Measurements from ENCODE around the gene ADARB2. TPM values are rescaled to one million over a fixed set of nuclear protein-coding genes. Genes with fewer than 3 reads are reported as not detected.

ADARB2 gene
- total RNA-seq, 6 donors from 2014 or later: 0.69 to 5.2 (median 1.8) TPM

GRCh38 chr10:1556496-1556895 is 180.8 kb downstream of the ADARB2 start:
- Histone ChIP-seq H3K27me3 (no peaks in the 10 kb centered on the region), H3K4me3 (no peak overlapping the region), H3K9me3 (no peaks in the 10 kb centered on the region), H3K36me3 (no peaks in the 10 kb centered on the region), H3K27ac (no peak overlapping the region), H3K4me1 (no peaks in the 10 kb centered on the region)
- TF ChIP-seq EP300 (IDR thresholded peaks at IDR 0.05): no peak
- no peak for TF ChIP-seq POLR2AphosphoS5 (IDR thresholded peaks at IDR 0.05)
- no peak for TF ChIP-seq POLR2A (IDR thresholded peaks at IDR 0.05)
- no peak for TF ChIP-seq CTCF (IDR thresholded peaks at IDR 0.05)
- WGBS, 2 donors: 80 to 83% methylated on average over 8 of the region's 8 CpGs
- ATAC-seq (ENCODE audit: low FRiP score in 2 of 2) (no peak), DNase-seq (no peak)

- no peak for TF ChIP-seq CTCF (IDR thresholded peaks at IDR 0.05)
- no peak for TF ChIP-seq POLR2A (IDR thresholded peaks at IDR 0.05)
- no peak for TF ChIP-seq EP300 (IDR thresholded peaks at IDR 0.05)
- no peak for TF ChIP-seq POLR2AphosphoS5 (IDR thresholded peaks at IDR 0.05)
- DNase-seq: no peak
- Histone ChIP-seq H3K27ac (no peak overlapping the region), H3K9me3 (no peaks in the 10 kb centered on the region), H3K4me3 (no peak overlapping the region), H3K36me3 (no peaks in the 10 kb centered on the region), H3K4me1 (peaks cover 0 to 4% (median 0%) of the 10 kb centered on the region in 4 donors), H3K27me3 (no peaks in the 10 kb centered on the region)
- ATAC-seq (ENCODE audit: low FRiP score in 2 of 2): no peak
- 76 to 83% methylated on average over 4 to 6 of the region's 7 CpGs for WGBS, 2 donors
Observed at GRCh38 chr10:1553951-1554350, 183.4 kb downstream of the ADARB2 start.

DNA sequence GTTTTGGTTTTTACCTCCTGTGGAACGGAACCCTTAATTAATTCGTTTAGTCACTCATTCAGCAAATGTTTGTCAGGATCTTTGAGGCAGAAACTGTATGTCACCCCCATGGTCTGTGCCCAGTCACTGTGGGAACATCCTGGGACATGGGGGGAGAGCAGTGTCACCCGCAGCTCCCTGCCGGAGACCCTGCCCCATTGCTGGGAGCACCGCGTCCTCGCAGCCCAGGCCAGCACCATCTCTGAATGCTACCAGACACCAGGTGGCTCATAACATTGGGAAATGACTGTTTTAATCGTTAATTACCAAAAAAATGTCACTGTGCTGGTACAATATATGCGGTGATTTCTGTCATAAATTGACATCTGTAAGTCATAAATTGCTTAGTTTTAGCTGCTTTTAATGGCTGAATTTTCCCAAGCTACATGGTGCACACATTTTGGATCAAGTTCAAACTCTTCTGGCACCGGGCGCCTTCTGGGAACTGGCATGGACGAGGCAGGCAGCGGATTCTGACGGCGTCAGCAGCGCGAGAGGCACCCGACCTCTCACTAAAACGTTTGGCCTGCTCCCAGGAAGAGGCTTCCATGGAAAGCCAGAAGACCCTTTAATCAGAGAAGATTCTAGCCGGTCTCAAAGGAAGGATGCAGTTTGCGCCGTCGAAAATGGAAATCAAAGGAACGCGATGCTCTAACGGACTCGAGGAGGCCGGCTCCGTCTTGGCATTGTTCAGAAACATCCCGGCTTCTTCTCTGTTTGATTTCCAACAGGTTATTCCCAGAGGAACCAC is 184.2 kb downstream of the ADARB2 start:
- Histone ChIP-seq H3K36me3 (no peaks in the 10 kb centered on the region), H3K4me3 (no peak overlapping the region), H3K27me3 (no peaks in the 10 kb centered on the region), H3K4me1 (peaks cover 0 to 4% (median 0%) of the 10 kb centered on the region in 4 donors), H3K9me3 (no peaks in the 10 kb centered on the region), H3K27ac (no peak overlapping the region)
- WGBS, 2 donors: 78% methylated on average over 30 of the region's 30 CpGs
- DNase-seq (no peak), ATAC-seq (ENCODE audit: low FRiP score in 2 of 2) (no peak)
- TF ChIP-seq POLR2AphosphoS5 (IDR thresholded peaks at IDR 0.05) (no peak), EP300 (IDR thresholded peaks at IDR 0.05) (no peak)

GRCh38 chr10:1552406-1552805 is 184.9 kb downstream of the ADARB2 start:
- Histone ChIP-seq H3K36me3 (no peaks in the 10 kb centered on the region), H3K27me3 (no peaks in the 10 kb centered on the region), H3K9me3 (no peaks in the 10 kb centered on the region), H3K4me3 (no peak overlapping the region), H3K27ac (no peak overlapping the region), H3K4me1 (peaks cover 0 to 4% (median 0%) of the 10 kb centered on the region in 4 donors)
- no peak for ATAC-seq (ENCODE audit: low FRiP score in 2 of 2)
- TF ChIP-seq POLR2AphosphoS5 (IDR thresholded peaks at IDR 0.05) (no peak), EP300 (IDR thresholded peaks at IDR 0.05) (no peak), CTCF (IDR thresholded peaks at IDR 0.05) (no peak), POLR2A (IDR thresholded peaks at IDR 0.05) (no peak)
- no peak for DNase-seq
- 57 to 58% methylated on average over 9 of the region's 9 CpGs for WGBS, 2 donors

DNA sequence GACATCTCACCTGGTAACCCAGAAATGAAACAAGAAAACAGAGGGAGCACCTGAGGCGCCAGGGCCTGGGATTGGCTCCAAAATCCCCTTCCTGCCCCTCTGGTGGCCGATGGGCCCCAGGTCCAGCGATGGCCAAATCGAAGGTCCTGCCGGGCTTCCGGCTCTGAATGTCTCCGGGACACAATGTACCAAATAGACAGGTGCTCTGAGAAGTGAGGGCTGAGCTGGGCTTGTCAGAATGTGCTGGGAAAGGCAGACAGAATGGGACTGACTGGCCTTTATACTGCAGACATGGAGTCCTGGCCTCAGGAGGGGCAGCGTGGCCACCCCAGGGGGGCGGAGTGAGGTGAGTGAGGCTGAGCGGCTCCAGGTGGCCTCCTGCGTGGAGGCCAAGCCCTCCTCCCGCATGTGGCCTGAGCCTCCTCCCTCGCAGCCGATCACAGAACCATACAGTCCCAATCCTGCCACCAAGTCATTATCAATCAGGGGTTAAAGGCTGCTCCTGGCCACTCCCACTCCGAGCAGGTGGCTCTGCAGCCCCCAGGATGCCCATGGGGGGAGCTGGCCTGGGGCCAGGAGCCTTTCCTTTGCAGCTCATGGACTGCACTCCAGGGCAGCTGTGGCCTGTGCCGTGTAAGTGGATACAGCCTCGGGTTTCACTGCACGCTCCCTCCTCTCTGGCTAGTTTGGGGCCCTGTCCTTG is 185.5 kb downstream of the ADARB2 start:
- DNase-seq: no peak
- H3K4me1 ChIP-seq: peaks cover 0 to 4% (median 0%) of the 10 kb centered on the region in 4 donors
- 83 to 87% methylated on average over 15 to 16 of the region's 18 CpGs for WGBS, 2 donors

More for the DNA sequence above, 185.5 kb downstream of the ADARB2 start:
- Histone ChIP-seq H3K27ac (no peak overlapping the region), H3K36me3 (no peaks in the 10 kb centered on the region), H3K4me3 (no peak overlapping the region), H3K9me3 (no peaks in the 10 kb centered on the region), H3K27me3 (no peaks in the 10 kb centered on the region)
- TF ChIP-seq CTCF (IDR thresholded peaks at IDR 0.05) (no peak), EP300 (IDR thresholded peaks at IDR 0.05) (no peak), POLR2A (IDR thresholded peaks at IDR 0.05) (no peak), POLR2AphosphoS5 (IDR thresholded peaks at IDR 0.05) (no peak)
- ATAC-seq (ENCODE audit: low FRiP score in 2 of 2): no peak
